GM13977 (cell line): Measurements from ENCODE around the gene MEDAG.

Experiments
- DNase-seq: peaks from one replicate; pipeline ENCODE4 v3.0.0; 2012; ENCODE audit warnings: low spot score
- in situ Hi-C: fragments of 300-500 bp; cut with MboI; formaldehyde crosslinking; loops from one replicate; pipeline ENCODE4 v1.12.0; 2022; ENCODE audit warnings: low sequenced_read_pairs, low pct_unique_long_range_greater_than_20kb, mixed read lengths, inconsistent platforms; ENCODE audit not compliant: unreplicated experiment
- TF ChIP-seq, protein P1 (sequence below): IDR thresholded peaks from 2 replicates; pipeline ENCODE4 v1.5.1; 2012; ENCODE audit warnings: mild to moderate bottlenecking, control low read depth; ENCODE audit not compliant: insufficient read depth; ENCODE audit errors: extremely low read depth, missing control alignments

The MEDAG gene

DNA sequence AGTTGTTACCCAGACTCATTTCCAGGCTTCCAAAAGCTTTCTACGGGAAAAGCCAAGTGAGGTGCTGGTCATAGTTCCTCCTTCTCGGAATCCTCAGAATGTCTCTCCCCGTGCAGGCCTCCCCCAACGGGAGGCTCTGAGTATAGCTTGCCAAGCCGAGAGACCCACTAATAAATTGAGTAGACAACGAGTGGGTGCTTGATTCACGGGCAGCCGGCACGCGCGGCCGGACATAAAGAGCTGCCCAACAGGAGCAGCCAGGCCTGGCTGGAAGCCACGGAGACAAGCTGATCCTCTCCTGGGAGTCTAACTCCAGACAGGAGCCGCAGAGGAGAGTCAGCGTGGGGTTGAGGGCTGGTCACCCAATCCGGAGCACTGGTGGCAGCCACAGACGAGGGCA lies 43.4 kb upstream of the MEDAG start:
- in situ Hi-C loops = no loop called here
- TF ChIP-seq, protein P1, sequence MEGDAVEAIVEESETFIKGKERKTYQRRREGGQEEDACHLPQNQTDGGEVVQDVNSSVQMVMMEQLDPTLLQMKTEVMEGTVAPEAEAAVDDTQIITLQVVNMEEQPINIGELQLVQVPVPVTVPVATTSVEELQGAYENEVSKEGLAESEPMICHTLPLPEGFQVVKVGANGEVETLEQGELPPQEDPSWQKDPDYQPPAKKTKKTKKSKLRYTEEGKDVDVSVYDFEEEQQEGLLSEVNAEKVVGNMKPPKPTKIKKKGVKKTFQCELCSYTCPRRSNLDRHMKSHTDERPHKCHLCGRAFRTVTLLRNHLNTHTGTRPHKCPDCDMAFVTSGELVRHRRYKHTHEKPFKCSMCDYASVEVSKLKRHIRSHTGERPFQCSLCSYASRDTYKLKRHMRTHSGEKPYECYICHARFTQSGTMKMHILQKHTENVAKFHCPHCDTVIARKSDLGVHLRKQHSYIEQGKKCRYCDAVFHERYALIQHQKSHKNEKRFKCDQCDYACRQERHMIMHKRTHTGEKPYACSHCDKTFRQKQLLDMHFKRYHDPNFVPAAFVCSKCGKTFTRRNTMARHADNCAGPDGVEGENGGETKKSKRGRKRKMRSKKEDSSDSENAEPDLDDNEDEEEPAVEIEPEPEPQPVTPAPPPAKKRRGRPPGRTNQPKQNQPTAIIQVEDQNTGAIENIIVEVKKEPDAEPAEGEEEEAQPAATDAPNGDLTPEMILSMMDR = no peak
- no peak for DNase-seq

DNA sequence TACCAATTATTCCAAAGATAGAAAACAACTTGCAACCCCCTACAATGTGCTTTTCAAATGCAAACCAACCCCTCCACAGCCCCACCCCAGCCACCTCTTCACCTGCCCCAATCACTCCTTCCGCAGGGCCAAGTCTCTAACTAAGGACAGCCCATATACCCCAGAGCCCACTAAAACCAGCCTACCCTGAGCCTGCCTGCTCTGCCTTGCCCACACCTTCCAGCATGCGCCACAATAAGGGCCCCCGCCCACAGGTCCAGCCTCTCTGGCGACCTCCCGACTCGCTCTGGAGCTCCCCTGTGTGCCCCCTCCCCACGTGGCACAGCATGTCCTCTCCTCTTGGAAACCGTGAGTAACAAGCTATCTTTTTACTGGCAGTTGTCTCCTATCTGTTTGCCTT lies 42.8 kb upstream of the MEDAG start:
- in situ Hi-C loops = no loop called here
- TF ChIP-seq, protein P1 = no peak
- DNase-seq = no peak

DNA sequence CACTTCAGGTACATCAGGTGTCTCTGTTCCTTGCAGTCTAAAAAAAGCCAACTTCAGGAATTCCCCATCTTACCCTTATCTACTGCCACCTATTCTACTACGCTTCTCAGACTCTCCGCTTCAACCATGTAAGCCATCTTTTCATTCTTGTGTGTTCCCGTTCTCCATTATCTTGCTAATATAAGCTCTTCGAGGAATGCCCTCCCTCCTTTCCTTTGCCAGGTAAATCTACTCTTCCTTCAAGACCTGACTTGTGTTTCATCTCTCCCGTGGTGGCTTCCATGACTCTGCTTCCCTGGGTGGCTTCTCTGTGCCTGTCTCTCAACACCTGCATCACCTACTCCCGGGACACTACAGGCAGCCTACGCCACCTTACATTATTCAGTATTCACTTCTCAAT lies 42.3 kb upstream of the MEDAG start:
- DNase-seq = no peak
- in situ Hi-C loops = no loop called here
- TF ChIP-seq, protein P1 = no peak

DNA sequence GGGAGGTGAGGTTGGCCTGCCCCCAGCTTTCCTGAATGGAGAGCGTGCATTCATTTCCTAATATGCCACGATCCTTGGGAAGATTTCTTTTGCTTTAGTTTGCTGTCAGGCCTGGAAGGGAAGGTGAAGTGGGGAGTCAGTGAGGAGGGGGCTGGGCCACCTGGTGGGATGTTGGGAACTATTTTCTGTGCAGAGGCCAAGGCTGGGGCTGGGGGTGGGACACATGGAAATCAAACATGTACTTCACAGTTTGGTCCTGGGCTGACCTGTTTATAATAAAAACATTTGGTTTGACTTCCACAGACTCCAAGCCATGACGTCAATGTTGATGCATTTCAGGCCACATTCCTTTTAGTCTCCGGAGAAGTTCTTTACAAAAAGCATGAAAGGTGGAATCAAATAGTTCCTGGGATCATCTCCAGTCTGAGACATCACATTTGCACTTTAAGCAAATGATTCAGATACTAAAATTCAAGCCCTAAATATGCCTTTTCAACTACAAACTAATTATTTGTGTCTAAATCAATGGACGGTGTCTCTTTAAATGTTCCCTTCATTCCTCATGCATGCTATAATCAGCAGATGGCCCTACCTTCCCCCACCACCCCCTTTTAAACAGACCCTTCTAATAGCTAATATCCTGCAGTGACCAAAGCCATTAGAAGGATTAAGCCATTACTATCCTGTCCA lies 41.5 kb upstream of the MEDAG start:
- no peak for DNase-seq
- TF ChIP-seq, protein P1 = no peak
- in situ Hi-C loops = no loop called here

DNA sequence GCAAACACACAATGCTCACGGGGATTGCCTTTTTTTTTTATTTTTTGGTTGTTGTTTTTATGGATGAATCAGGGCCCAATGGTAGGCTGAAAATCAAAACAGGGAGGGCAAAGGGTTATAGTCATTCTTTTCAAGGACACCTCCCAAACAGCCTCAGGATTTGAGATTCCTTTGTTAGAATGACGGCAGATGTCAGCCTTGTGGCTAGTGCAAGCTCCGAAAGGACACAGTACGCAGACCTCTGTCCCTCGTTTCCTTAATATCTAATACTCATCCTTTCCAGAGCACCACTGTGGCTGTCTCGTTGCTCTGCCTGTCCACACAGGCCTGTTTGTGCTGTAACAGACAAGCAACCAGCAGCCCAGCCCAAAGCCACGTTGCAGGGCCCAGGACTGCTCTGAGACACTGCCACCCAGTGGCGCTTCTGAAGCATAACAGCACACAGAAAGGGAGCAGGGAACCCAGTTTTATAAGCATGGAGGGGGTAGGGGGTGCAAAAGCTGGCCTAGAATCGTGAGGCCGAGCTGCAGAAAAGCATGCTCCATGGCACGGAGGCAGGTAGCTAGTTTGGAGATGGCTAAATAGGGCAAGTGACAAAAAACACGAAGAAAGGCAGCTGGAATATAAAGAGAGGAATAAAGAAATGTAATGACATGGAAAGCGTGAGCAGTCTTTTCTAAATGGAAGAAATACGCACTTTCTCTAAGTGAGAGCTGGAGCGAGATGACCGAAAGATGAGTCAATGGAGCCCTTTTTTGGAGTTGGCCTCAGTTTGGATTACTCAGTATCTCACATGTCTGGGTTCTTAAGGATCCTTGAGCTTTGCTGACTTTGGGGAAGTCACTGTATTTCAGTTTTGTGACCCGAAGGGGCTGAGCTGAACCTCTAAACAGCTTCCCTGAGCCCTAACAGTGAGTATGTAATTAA lies 40.7 kb upstream of the MEDAG start:
- in situ Hi-C loops = no loop called here
- TF ChIP-seq, protein P1 = peak; percentile 93

DNA sequence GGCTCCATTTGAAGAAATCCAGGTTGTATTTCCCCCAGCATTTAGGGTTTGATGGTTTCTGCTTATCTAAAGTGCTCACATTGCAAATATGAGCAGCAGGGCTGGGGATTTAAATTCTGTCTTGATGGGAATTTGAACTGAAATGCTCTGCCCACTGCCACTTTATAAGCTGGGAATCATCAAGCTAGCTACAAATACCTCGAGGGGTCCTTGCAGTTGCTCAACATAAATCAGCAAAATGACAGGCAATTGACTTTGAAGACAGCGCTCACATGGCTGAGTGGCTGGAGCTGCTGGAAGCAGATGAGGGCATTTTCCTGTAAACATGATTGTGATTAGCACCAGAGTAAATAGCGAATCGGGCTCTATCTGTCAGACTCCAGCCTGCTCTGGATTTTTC lies 39.4 kb upstream of the MEDAG start:
- in situ Hi-C loops = no loop called here
- no peak for DNase-seq
- TF ChIP-seq, protein P1 = no peak

More for the DNA sequence above, 40.7 kb upstream of the MEDAG start:
- DNase-seq = peak; percentile 78
